Mesendoderm (in vitro differentiated cells): ENCODE data around the gene MEIOB.
"Not testable (repeated sequence)": the region's sequence is repeated elsewhere in the genome, so short reads cannot be mapped to it uniquely, and the experiment has no call there.

ENCODE experiments used
- DNase-seq: peaks from one replicate; pipeline ENCODE4 v3.0.0; 2013
- H2AK5ac ChIP-seq: 2 replicates; pipeline ENCODE4 v1.6.1; 2013; ENCODE audit warnings: low read length, inconsistent platforms
- H2BK120ac ChIP-seq: 2 replicates; pipeline ENCODE4 v1.6.1; 2013; ENCODE audit warnings: low read depth, mild to moderate bottlenecking, low read length, moderate library complexity, mixed read lengths
- H2BK15ac ChIP-seq: replicated peaks from 2 replicates; pipeline ENCODE4 v1.6.1; 2013; ENCODE audit warnings: low read depth, mild to moderate bottlenecking, moderate library complexity
- H2BK5ac ChIP-seq: 2 replicates; pipeline ENCODE4 v1.6.1; 2013; ENCODE audit warnings: low read length, inconsistent platforms
- H3K18ac ChIP-seq: 2 replicates; pipeline ENCODE4 v1.6.1; 2013; ENCODE audit warnings: mild to moderate bottlenecking, low read length, mixed read lengths
- H3K23ac ChIP-seq: one replicate; pipeline ENCODE4 v1.6.1; 2013; ENCODE audit warnings: low read length
- H3K27ac ChIP-seq: 2 replicates; pipeline ENCODE4 v1.5.1; 2013; ENCODE audit warnings: low read depth, mild to moderate bottlenecking, inconsistent platforms, low read length, moderate library complexity
- H3K27me3 ChIP-seq: 2 replicates; pipeline ENCODE4 v1.6.1; 2013; ENCODE audit warnings: low read length, control low read depth, mild to moderate bottlenecking, inconsistent platforms; ENCODE audit not compliant: insufficient read depth, poor library complexity
- H3K36me3 ChIP-seq: 2 replicates; pipeline ENCODE4 v1.6.1; 2013; ENCODE audit warnings: low read length, inconsistent platforms; ENCODE audit not compliant: control insufficient read depth, insufficient read depth
- H3K4ac ChIP-seq: one replicate; pipeline ENCODE4 v1.6.1; 2013; ENCODE audit warnings: low read depth, mild to moderate bottlenecking, low read length, moderate library complexity
- H3K4me1 ChIP-seq: 2 replicates; pipeline ENCODE4 v1.6.1; 2013; ENCODE audit warnings: low read depth, low read length, inconsistent platforms; ENCODE audit not compliant: control insufficient read depth
- H3K4me2 ChIP-seq: 2 replicates; pipeline ENCODE4 v1.6.1; 2013; ENCODE audit warnings: low read length
- H3K4me3 ChIP-seq: 2 replicates; pipeline ENCODE4 v1.5.1; 2013; ENCODE audit warnings: mild to moderate bottlenecking, low read length
- H3K56ac ChIP-seq: one replicate; pipeline ENCODE4 v1.6.1; 2013; ENCODE audit warnings: low read length
- H3K79me1 ChIP-seq: 2 replicates; pipeline ENCODE4 v1.6.1; 2013; ENCODE audit warnings: low read length, inconsistent platforms
- H3K79me2 ChIP-seq: 2 replicates; pipeline ENCODE4 v1.6.1; 2013; ENCODE audit warnings: mild to moderate bottlenecking, low read length; ENCODE audit not compliant: control insufficient read depth, insufficient read depth
- H3K9ac ChIP-seq: 2 replicates; pipeline ENCODE4 v1.6.1; 2013; ENCODE audit warnings: low read length, inconsistent platforms
- H4K5ac ChIP-seq: one replicate; pipeline ENCODE4 v1.6.1; 2013; ENCODE audit warnings: low read length
- H4K8ac ChIP-seq: one replicate; pipeline ENCODE4 v1.6.1; 2013; ENCODE audit warnings: low read depth, mild to moderate bottlenecking, control low read depth, low read length, moderate library complexity
- WGBS: extraction: QIAGEN DNeasy Blood & Tissue Kit; methylation state at CpG from one replicate; pipeline ENCODE4 v1.1.7; 2013; ENCODE audit warnings: low lambda C conversion rate, missing lambda C conversion rate; ENCODE audit not compliant: insufficient coverage; ENCODE audit errors: extremely low coverage; 5-methylcytosine and 5-hydroxymethylcytosine counted together

The MEIOB gene

DNA sequence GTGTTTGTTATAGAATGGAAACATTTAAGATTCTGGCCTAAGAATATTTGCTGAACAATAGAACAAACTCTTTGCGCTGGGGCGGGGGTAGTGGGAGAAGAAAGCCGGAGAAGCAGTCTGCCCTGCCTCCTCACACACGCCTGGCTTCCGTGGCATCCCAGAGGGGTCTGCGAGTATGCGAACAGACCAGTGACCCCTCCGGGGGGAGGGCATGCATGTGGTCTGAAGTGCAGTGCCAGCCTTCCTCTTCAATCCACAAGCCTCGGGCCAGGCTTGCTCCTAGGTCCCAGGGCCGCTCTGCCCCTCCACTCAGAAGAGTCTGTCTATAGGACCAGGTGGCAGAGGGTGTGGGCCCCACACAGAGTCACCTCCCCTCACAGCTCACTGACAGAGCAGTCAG lies 64.3 kb downstream of the MEIOB start:
- H2BK15ac ChIP-seq: no peak overlapping the region
- H3K4me2 ChIP-seq: no peak overlapping the region
- no peak overlapping the region for H2AK5ac ChIP-seq
- H3K79me2 ChIP-seq: no peaks in the 10 kb centered on the region
- H4K5ac ChIP-seq: no peak overlapping the region
- H3K79me1 ChIP-seq: no peaks in the 10 kb centered on the region
- no peak overlapping the region for H3K18ac ChIP-seq
- H4K8ac ChIP-seq: no peak overlapping the region
- no peak overlapping the region for H2BK120ac ChIP-seq
- H3K27ac ChIP-seq: no peak overlapping the region
- H2BK5ac ChIP-seq: no peak overlapping the region
- WGBS: no CpG with 5 or more reads among the region's 10 CpGs
- H3K36me3 ChIP-seq: no peaks in the 10 kb centered on the region
- no peak overlapping the region for H3K23ac ChIP-seq
- H3K4ac ChIP-seq: no peak overlapping the region
- H3K4me1 ChIP-seq: no peaks in the 10 kb centered on the region
- no peak overlapping the region for H3K4me3 ChIP-seq
- no peak overlapping the region for H3K9ac ChIP-seq
- H3K56ac ChIP-seq: no peak overlapping the region
- no peak for DNase-seq
- H3K27me3 ChIP-seq: no peaks in the 10 kb centered on the region

- H3K79me2 ChIP-seq: no peaks in the 10 kb centered on the region
- H3K56ac ChIP-seq: no peak overlapping the region
- no peak overlapping the region for H3K9ac ChIP-seq
- no peak overlapping the region for H3K23ac ChIP-seq
- no peaks in the 10 kb centered on the region for H3K36me3 ChIP-seq
- H4K8ac ChIP-seq: no peak overlapping the region
- H3K4ac ChIP-seq: no peak overlapping the region
- no peak overlapping the region for H4K5ac ChIP-seq
- no peak overlapping the region for H2BK120ac ChIP-seq
- H2BK5ac ChIP-seq: no peak overlapping the region
- H3K27ac ChIP-seq: no peak overlapping the region
- no peak overlapping the region for H3K18ac ChIP-seq
- H2BK15ac ChIP-seq: no peak overlapping the region
- no CpG with 5 or more reads among the region's 10 CpGs for WGBS
- no peaks in the 10 kb centered on the region for H3K27me3 ChIP-seq
- H3K4me1 ChIP-seq: no peaks in the 10 kb centered on the region
- no peaks in the 10 kb centered on the region for H3K79me1 ChIP-seq
- no peak overlapping the region for H2AK5ac ChIP-seq
- DNase-seq: no peak
- no peak overlapping the region for H3K4me2 ChIP-seq
- H3K4me3 ChIP-seq: no peak overlapping the region
These were observed 71.3 kb downstream of the MEIOB start for GRCh38 chr16:1800701-1801100.

- not testable (repeated sequence) for H3K56ac ChIP-seq, H3K4ac ChIP-seq, H2AK5ac ChIP-seq, H3K4me1 ChIP-seq, DNase-seq, H3K36me3 ChIP-seq, H3K23ac ChIP-seq, H3K4me3 ChIP-seq, H2BK120ac ChIP-seq, H4K8ac ChIP-seq, H2BK5ac ChIP-seq, H3K79me1 ChIP-seq, H3K9ac ChIP-seq, H3K18ac ChIP-seq, H3K4me2 ChIP-seq, H2BK15ac ChIP-seq, H3K27ac ChIP-seq, H4K5ac ChIP-seq, H3K79me2 ChIP-seq, H3K27me3 ChIP-seq
- WGBS: no CpG with 5 or more reads among the region's 5 CpGs
These were observed 72.7 kb downstream of the MEIOB start for GRCh38 chr16:1799263-1799662.

DNA sequence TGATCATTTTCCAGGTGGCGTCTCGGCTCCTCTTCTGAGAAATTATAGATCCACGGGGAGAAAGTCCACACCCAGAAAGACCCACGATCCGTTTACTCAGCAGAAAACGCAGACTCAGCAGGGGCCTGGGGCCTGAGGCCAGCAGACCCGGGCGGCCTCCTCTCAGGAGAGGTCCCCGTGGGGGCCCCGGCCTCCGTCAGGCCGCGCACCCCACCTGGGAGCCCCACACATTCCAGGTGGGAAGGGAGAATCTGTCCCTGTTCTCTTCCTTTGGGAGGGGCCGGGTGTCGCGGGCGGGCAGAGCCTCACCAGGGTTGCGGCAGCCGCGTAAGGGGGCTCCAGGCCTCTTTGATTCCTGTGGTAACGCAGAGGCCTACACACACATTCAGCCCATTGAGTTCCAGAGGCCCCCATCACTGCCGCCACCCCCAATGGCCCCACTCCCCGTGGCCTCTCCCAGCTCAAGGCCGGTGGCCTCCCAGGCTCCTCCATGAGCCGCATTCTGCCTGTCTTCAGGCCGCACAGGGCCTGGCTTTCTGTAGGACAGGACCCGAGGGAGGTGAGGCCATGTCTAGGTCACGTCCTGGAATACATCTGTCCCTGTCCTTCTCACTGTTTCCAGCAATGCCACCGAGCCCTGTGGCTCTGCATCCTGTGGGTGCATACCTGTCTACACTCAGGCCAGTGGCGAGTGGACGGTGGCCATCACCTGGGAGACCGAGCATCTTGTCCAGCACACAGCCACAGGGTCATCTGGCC lies 76.9 kb downstream of the MEIOB start:
- Histone ChIP-seq H2BK120ac (no peak overlapping the region), H3K36me3 (no peaks in the 10 kb centered on the region), H3K4me3 (no peak overlapping the region), H3K9ac (no peak overlapping the region), H3K4me1 (no peaks in the 10 kb centered on the region), H4K5ac (no peak overlapping the region), H3K27ac (no peak overlapping the region), H2AK5ac (no peak overlapping the region), H2BK15ac (no peak overlapping the region), H3K27me3 (no peaks in the 10 kb centered on the region), H3K79me2 (no peaks in the 10 kb centered on the region), H3K18ac (no peak overlapping the region), H3K79me1 (no peaks in the 10 kb centered on the region), H2BK5ac (no peak overlapping the region), H4K8ac (no peak overlapping the region), H3K4ac (no peak overlapping the region), H3K23ac (no peak overlapping the region), H3K56ac (no peak overlapping the region), H3K4me2 (no peak overlapping the region)
- no peak for DNase-seq
- no CpG with 5 or more reads among the region's 32 CpGs for WGBS

DNA sequence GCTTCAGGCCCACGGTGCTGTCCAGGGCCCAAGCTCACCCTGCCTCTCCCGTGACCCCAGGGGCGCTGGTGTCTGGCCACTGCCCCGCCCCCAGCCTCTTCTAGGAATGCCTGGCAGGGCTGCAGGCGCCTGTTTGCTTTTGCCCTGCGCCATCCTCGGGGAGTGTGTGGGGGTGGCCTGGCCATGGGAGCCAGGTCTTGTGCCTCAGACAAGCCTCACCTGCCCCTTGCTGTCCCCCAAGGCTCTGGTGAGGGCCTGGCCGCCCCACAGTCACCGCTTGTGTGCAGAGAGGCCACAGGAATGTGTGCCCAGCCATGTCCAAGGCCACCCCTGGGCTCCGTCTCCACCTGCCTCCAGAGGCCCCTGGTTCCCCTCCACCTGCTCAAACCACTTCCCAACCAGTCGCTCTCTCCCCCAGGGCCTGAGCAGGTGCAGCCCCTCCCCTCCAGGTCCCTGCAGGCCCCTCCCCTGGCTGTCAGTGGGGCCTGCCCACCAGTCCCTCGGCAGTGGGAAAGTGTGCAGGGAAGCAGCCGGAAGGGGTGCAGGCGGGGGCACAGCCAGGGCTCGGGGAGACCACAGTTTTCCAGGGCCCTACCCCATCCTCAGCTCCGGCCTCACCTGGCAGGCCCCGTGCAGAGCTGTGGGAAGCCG lies 77.6 kb downstream of the MEIOB start:
- Histone ChIP-seq H2BK5ac (no peak overlapping the region), H3K18ac (no peak overlapping the region), H3K4ac (no peak overlapping the region), H3K4me1 (no peaks in the 10 kb centered on the region), H2BK120ac (no peak overlapping the region), H4K8ac (no peak overlapping the region), H3K23ac (no peak overlapping the region), H3K4me3 (no peak overlapping the region), H4K5ac (no peak overlapping the region), H3K56ac (no peak overlapping the region), H2AK5ac (no peak overlapping the region), H3K79me1 (no peaks in the 10 kb centered on the region), H3K27me3 (no peaks in the 10 kb centered on the region), H2BK15ac (no peak overlapping the region), H3K36me3 (no peaks in the 10 kb centered on the region), H3K9ac (no peak overlapping the region), H3K4me2 (no peak overlapping the region), H3K27ac (no peak overlapping the region), H3K79me2 (no peaks in the 10 kb centered on the region)
- DNase-seq: no peak
- WGBS: no CpG with 5 or more reads among the region's 18 CpGs
